Right ventricle myocardium superior (tissue), 1 donor: ENCODE results near the gene KRTAP10-3. TPM values are rescaled to one million over a fixed set of nuclear protein-coding genes. Genes with fewer than 3 reads are reported as not detected.
"Not testable (repeated sequence)": the region's sequence is repeated elsewhere in the genome, so short reads cannot be mapped to it uniquely, and the experiment has no call there.

ENCODE experiments used
- ATAC-seq: fragments of 200-7000 bp; cut with Tn5 transposase; one replicate; pipeline ENCODE4 v1.9.1; 2020; ENCODE audit warnings: mild to moderate bottlenecking; ENCODE audit not compliant: poor library complexity
- DNase-seq: peaks from one replicate; pipeline ENCODE4 v3.0.0-alpha.2; 2020
- intact Hi-C: fragments of 100-400 bp; cut with DNase I; formaldehyde crosslinking; loops from one replicate; pipeline ENCODE4 v1.11.2; 2022
- total RNA-seq: library from RNA; stranded (reverse); fragmentation: NEBNext Ultra II Directional; extraction: Animal tissue kit (Norgen Biotek cat#: 25700); gene quantifications from one replicate; pipeline ENCODE4 v1.2.1, GENCODE V29; 2021
- donor health status: DM: no; HTN: yes; CAD: no; lungs with severe emphysema.

The KRTAP10-3 gene
- total RNA-seq, 1 donor from 2014 or later, result not detected

DNA sequence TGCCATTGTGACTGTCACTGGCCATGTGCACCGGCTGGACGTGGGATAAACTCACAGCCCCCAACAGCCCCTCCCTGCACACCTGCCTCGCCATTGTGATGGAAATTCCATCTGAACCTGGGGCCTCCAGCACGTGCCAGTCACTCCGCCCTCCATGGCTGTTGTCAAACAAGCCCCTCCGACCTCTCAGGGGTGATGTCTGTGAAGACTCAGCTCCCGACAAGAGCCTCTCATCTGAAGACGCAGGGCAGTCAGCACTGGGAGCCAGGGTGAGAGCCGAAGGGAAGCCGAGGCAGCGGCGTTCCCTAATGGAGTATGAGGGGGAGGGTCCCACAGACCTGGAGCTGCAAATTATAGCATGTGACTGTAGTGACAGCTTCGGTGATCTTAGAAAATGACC lies 5.9 kb downstream of the KRTAP10-3 start:
- intact Hi-C loops, result no loop called here
- ATAC-seq (no peak), DNase-seq (no peak)

DNA sequence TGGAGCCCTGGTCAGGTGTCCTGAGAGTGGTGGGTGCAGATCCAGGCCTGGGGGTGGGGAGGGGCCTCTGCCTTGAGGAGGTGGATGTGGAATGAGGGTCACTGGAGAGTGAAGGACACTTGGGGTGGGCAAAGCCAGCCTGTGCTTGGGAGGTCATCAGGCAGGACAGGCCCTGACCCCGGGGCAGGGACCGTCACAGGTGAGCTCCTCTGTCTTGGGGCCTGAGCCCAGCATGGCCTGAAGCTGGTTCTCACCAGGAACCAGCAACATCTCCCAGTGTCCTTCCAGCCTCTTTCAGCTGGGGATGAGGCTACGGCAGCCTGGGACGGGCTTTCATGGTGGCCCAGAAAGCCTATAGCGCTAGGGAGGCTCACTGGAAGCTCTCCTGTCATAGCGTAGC lies 6.5 kb downstream of the KRTAP10-3 start:
- ATAC-seq (no peak), DNase-seq (no peak)
- intact Hi-C loops, result no loop called here

DNA sequence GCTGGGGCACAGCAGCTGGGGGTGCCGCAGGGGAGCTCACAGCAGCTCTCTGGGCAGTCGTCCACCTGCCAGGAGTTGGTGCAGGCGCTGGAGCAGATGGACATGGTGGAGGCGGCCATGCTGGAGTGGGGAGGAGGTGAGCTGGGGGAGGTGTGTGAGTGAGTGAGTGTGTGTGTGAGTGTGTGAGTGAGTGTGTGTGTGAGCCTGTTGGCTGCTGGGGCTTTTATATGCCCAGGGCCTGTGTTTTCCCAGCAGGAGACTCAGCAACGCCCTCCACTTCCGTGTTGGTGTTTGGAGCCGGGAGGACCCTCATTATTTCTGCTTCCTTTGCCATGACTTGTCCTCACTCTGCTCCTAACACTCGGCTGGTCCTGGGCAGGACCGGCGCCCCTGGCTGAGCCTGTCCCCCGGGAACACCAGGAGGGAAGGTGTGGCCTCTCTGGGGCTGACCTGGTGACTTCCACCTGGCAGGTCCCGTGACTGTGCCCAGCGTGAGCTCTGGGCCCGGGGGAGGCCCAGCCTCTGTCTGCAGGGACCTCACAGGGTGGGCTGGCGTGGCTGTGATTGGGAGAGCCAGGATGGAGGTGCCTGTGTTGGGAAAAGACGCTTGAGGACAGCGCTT lies 7.1 kb downstream of the KRTAP10-3 start, which contains the start of gene KRTAP10-2:
Gene KRTAP10-2 (minus strand): TSS at position 166 of the 622 bp plus-strand sequence. CDS start 47 bp downstream, at position 119.
- DNase-seq (no peak), ATAC-seq (no peak)
- intact Hi-C loops, result no loop called here

DNA sequence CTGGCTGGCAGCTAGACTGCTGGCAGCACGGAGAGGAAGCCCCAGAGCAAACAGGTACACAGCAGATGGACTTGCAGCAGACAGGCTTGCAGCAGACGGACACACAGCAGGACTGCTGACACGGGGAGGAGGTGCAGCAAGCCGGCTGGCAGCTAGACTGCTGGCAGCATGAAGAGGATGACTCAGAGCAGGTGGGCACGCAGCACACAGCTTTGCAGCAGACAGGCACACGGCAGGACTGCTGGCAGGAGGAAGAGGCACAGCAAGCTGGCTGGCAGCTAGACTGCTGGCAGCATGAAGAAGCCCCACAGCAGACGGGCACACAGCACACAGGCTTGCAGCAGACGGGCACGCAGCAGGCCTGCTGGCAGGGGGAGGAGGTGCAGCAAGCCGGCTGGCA lies 7.8 kb downstream of the KRTAP10-3 start:
- intact Hi-C loops, result no loop called here
- ATAC-seq, result no peak
- DNase-seq, result no peak

DNA sequence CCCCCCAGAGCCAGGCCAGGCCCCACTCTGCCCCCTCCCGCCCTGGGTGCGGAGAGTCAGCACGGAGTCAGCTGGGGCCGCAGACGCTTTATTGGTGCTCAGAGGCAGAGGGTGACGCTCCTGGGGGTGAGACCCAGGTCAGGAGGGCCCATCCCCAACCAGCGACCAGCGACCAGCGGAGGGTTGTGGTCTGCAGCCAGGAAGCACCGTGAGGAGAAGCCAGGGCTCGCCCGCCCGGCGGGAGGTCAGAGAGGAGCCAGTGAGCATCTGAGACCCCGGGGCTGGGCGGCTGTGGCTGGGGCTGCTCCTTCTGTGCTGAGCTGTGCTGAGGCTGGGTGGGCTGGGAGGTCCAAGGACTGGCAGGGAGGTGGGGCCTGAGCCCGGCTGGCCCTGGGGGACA lies 8.3 kb downstream of the KRTAP10-3 start:
- ATAC-seq, intact Hi-C loops, DNase-seq: not testable (repeated sequence)

DNA sequence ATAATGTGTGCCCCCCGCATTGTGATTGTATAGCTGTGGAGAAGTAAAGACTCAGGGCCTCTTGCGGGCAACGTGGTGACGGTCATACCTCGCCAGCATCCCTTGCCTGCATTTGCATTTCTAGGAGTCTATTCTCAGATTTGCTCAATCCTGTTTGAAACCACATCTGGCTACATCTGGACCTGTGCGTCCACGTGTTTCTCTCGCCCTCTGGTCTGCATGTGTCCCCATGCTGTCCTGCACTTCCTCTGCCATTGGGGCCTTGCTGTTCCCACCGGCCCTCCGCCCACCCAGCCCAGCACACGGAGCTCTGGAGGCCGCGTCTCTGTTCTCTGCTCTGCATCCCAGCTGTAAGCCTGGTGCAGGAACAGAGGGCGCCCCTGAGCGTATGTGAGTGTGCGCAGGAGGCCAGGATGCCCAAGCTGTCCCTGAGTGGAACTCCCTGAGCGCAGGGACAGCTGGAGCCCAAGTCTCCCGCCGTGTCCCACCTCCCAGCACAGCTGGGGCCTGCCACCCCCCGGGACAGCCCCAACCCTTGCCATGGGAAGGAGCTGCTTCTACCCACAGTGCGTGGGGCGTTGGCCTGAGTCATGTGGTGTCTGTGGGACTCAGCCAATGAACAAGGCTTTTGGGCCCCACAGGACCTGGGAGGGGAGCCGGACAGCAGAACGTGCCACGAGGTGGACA lies 8.9 kb downstream of the KRTAP10-3 start:
- ATAC-seq (no peak), DNase-seq (no peak)
- intact Hi-C loops, result no loop called here

DNA sequence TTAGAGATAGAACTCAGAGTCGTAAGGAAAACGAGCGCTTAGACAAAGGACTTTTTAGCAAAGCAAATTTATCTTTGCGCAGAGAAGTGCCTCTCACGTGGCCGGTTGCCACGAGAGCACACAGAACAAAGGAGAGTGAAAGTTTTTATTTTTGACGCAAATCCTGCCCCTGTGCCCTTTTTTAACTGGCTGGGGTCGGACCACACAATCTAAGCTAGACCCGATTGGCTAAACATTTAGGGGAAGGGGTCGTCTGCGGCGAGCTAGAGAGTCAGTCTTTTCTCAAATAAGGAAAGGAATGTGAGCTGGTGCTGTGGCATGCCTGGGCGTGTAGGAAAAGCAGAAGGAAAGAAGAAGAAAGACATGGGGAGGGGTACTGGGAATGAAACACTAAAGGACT lies 9.7 kb downstream of the KRTAP10-3 start:
- ATAC-seq, result no peak
- DNase-seq, result no peak
- intact Hi-C loops, result no loop called here

DNA sequence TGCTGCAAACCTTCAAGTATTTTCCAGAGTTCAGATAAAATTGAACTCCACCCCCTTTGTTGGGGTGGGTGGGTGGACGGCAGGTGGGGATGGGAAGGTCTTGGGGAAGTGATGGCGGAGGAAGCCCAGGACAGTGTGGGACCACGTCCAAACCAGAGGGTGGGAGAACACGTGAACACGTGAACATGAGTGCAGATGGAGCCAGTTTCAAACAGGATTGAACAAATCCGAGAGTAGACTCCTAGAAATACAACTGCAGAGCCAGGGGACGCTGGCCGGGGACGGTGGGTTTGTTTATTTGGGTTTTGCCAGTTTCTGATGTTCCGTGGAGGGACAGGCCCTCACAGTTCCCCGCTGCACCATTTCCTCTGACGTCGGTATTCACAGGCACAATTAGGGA lies 10.2 kb downstream of the KRTAP10-3 start:
- no peak for ATAC-seq
- intact Hi-C loops, result no loop called here
- DNase-seq, result no peak

DNA sequence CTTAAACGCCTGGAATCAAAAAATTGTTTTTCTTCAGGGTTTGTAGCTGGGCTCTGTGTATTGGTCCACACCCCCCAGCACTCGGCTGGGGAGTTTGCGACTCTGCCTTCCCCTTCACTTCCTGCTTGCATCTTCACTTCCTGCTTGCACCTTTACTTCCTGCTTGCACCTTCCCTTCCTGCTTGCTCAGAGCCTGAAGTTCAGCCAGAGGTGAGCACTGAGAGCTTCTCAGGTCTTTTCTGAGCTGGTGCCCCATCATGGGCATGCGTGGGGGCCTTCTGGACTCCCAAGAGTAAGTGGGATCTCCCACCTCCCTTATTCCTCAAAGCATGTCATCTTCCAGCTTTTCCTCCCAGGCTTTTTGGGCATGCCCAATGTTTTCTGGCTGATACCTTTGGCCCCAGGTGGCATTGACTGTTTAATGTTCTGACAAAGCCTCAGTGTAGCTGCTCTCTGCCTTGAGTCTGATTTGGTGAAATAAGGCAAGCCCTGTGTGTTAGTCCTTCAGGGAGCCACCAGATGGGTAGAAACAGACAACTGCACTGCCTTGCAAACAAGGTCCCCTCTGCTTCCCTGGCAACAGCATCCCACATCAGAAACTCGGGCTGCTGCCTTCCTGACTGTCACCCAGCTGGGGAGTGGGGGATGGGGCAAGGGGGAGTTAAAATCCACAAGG lies 10.8 kb downstream of the KRTAP10-3 start:
- ATAC-seq (no peak), DNase-seq (no peak)
- intact Hi-C loops, result no loop called here

DNA sequence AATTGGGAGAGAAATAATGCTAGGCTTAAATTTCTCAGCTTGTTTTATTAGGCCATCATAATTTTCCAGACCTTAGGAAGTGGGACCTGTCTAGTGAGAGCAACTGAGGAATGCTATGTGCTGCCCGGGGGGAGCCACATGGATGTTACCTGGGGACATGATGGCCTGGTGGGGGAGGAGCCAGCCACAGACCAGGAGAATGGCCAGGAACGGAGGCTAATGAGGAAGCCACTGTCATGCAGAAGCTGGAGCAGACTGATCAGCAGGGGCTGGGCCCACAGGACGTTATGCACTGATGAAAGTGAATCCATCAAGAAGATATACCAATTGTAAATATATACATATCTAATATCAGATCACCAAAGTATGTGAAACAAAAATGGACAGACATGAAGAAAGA lies 14.0 kb downstream of the KRTAP10-3 start:
- DNase-seq (no peak), ATAC-seq (no peak)
- intact Hi-C loops, result no loop called here

DNA sequence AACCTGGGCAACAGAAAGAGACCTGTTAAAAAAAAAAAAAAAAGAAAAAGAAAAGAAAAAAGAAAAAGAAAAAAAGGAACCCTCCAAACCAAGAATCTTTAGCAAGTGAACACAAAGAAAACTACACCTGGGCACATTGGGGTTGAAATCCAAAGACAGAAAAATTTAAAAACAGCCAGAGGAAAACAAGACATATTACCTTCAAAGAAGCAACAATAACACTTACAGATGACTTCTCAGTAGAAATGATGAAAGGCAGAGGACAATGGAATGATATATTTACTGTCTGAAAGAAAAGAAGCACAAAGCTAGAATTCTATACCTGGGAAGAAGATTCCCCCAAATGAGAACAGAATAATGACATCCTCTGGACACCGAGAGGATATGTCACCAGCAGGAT lies 15.9 kb downstream of the KRTAP10-3 start:
- DNase-seq, result no peak
- intact Hi-C loops, result no loop called here
- ATAC-seq, result no peak

DNA sequence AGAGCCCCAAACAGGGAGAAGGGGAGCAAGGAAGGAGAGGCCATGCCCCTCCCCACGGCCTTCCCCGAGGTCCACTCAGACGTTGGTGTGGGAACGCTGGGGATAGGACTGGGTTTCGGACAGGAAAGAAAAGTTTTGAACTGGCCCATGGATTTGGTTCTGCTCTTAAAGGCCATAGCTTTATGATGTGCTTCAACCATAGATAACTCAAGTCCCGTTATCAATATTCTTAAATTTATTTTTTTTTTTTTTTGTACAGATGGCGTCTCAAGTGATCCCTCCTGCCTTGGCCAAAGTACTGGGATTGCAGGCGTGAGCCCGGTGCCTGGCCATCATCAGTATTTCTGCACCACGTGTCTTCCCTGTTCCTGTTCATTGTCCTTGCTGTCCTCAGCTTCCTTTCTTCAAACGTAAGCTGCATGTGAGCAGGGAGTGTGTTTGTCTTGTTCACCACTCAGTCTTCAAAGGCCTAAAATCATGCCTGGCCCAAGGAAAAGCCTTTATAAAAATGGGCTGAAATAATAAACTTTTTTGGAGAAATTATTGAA lies 17.8 kb downstream of the KRTAP10-3 start:
- intact Hi-C loops, result no loop called here
- ATAC-seq (no peak), DNase-seq (no peak)

DNA sequence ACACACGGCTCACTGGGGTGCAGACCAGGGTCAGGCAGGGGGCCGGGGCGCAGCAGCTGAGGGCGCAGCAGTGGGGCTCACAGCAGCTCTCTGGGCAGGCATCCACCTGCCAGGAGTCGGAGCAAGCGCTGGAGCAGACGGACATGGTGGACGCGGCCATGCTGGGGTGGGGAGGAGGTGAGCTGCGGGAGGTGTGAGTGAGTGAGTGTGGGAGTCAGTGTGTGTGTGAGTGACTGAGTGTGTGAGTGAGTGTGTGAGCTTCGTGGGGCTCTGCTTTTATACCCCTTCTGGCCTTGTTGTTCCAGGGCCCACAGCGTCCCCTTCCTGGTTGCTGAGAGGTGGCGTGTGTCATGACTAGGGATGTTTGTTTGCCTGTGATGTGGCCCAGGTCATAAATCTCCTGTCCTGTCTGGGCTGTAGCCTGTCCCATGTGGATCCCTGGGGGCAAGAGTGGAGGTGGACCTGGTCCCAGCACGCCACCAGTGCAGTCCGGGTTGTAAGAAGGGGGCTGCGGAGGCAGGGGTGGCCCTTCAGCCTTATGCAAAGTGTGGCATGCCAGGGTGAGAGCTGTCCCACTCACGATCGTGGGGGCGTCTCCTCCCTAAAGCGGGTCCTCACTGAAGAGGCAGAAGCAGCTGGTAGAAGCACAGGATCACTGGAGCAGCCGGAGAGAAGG lies 18.5 kb downstream of the KRTAP10-3 start, which contains the start of gene KRTAP10-1:
Gene KRTAP10-1 (minus strand): TSS at position 205 of the 676 bp plus-strand sequence. CDS start 45 bp downstream, at position 160.
- intact Hi-C loops, result no loop called here
- DNase-seq, result peak; percentile 32

DNA sequence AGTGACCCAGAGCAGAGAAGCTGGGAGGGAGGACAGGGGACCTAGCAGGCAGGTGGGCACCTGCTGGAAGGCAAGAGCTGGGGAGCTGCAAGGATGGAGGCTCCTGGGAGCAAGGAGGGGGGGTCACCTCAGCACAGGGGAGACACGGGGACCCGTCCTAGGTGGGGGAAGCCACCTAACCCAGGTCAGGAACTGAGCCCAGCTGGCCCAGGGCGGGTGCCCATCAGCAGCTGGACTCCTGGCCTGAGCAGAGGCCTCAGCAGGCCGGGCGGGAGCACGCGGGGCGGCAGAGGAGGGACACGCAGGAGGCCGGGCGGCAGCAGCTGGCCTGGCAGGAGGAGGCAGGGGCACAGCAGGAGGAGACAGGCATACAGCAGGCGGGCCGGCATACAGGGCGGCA lies 19.5 kb downstream of the KRTAP10-3 start:
- intact Hi-C loops, result no loop called here
- DNase-seq (no peak), ATAC-seq (no peak)

More for the DNA sequence above, 18.5 kb downstream of the KRTAP10-3 start, which contains the start of gene KRTAP10-1:
- no peak for ATAC-seq

DNA sequence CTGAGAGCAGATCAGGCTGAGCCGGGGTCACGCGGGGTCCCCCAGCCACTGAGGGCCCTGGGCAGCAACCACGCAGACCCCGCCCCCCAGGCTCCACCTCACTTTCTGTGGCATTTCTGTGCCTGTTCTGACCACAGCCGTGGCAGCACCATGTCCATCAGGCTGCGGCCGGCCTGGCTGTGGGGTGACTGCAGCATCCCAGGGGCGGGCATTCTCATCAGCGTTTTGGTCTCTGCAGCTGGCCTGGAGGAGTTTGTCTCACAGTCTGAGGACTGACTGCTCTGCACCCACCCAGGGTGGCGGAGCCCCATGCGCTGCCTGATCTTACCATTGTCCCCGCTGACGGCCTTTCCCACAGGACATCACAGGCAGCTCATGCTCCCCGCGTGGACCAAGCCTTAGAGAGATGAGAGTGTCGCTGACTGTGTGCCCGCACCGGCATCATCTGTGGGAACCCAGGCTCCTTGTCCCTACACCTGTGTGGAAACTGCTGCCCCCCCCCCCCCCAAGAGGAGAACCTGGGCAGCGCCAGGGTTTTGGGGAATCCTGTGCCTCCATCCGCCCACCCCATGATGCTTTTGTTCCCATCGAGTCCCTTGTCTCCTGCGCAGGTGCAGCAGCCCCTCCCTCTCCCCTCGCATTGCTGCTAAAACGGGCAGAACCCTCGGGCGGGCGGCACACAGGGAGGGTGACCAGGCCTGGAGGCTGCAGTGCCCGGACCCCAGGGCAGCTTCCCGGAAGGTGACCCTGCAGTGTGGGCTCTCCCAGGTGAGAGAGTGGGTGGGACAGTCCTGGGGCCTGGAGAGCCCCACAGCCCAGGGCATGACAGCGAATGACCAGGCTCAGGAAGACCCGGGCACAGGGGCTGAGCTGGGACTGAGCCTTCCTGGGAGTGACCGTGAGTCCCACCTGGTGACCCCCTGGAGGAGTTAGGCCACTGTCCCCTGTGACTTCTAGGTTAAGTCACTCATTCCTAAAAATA lies 20.4 kb downstream of the KRTAP10-3 start:
- intact Hi-C loops, result no loop called here
- peak; percentile 26 for DNase-seq
- ATAC-seq, result no peak

DNA sequence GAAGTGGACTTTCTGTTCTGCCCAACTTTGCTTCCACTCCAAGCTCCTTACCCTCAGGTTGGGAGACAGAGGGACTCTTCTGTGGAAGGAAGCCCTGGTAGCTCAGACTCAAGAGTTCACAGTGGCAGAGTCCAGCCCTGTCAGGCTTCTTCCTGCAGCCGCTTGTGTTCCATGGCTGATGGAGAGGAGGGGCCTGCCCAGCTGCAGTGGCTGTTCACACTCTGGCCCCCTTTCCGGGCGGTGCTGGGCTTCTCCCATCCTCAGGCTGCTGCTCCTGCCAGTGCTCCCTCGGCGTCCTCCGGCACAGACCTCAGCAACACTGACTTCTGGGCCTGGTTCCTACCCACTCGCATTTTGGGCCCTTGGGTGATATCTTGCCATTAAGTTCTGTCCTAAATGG lies 22.6 kb downstream of the KRTAP10-3 start:
- intact Hi-C loops, result no loop called here
- ATAC-seq (no peak), DNase-seq (peak; percentile 25)

DNA sequence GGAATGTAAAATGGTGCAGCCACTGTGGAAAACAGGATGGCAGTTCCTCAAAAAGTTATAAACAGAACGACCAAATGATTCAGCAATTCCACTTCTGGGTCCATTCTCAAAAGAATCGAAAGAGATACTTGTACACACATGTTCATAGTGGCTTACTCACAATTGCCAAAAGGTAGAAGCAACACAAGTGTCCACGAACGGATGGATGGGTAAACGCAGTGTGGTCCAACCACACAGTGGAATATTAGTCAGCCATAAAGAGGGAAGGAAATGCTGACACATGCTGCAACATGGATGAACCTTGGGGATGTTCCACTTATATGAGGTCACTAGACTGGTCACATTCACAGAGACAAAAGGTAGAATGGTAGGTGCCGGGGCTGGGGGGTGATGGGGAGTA lies 23.9 kb downstream of the KRTAP10-3 start:
- DNase-seq (peak; percentile 27), ATAC-seq (no peak)
- intact Hi-C loops, result no loop called here
